Testis (tissue), 2 donors: ENCODE measurements around the gene SMTNL1.

ENCODE experiments used
- CTCF ChIP-seq, 3 experiments: fragments of 450-650 bp in 2 of 3; fragments of 200-600 bp in 1 of 3; sonication (generic) in 1 of 3; IDR thresholded peaks; one replicate each; pipeline ENCODE4 v1.5.1; 2016 to 2019; ENCODE audit warnings: antibody characterized with exemption in 3 of 3, mild to moderate bottlenecking in 2 of 3, moderate library complexity in 1 of 3
- POLR2A ChIP-seq: fragments of 450-650 bp; IDR thresholded peaks from one replicate; pipeline ENCODE4 v1.6.1; 2017; ENCODE audit warnings: antibody characterized with exemption, mild to moderate bottlenecking, moderate library complexity

GRCh38 chr11:57502870-57503269 is 34.5 kb upstream of the SMTNL1 start:
- no peak for TF ChIP-seq CTCF (IDR thresholded peaks at IDR 0.05)
- TF ChIP-seq POLR2A = no peak
